Loucy (cell line): ENCODE results near the gene CDH5.

ENCODE experiments used
- H2AFZ ChIP-seq: fragments of 200-600 bp; sonication (generic); 2 replicates; pipeline ENCODE4 v1.6.0; 2016; ENCODE audit warnings: antibody characterized with exemption, mild to moderate bottlenecking, low read length, moderate library complexity
- H3F3A ChIP-seq: fragments of 200-600 bp; 2 replicates; pipeline ENCODE4 v1.6.0; 2016; ENCODE audit warnings: antibody characterized with exemption, low read depth, mild to moderate bottlenecking
- H3K27me3 ChIP-seq: fragments of 200-600 bp; sonication (generic); 2 replicates; pipeline ENCODE4 v1.6.1; 2014; ENCODE audit warnings: low read length, mild to moderate bottlenecking; ENCODE audit not compliant: insufficient read depth, poor library complexity, severe bottlenecking
- H3K36me3 ChIP-seq: fragments of 200-600 bp; sonication (generic); 2 replicates; pipeline ENCODE4 v1.6.1; 2016; ENCODE audit warnings: low read length; ENCODE audit not compliant: insufficient read depth
- H3K4me1 ChIP-seq: fragments of 200-600 bp; sonication (generic); 2 replicates; pipeline ENCODE4 v1.5.1; 2014; ENCODE audit warnings: low read length, mild to moderate bottlenecking; ENCODE audit not compliant: insufficient read depth, poor library complexity, severe bottlenecking
- H3K4me2 ChIP-seq: fragments of 200-600 bp; sonication (generic); 2 replicates; pipeline ENCODE4 v1.6.0; 2014; ENCODE audit warnings: antibody characterized with exemption, low read length, low read depth, mild to moderate bottlenecking; ENCODE audit not compliant: poor library complexity, severe bottlenecking
- H3K4me3 ChIP-seq: fragments of 200-600 bp; sonication (generic); 2 replicates; pipeline ENCODE4 v1.5.1; 2014; ENCODE audit warnings: low read length, mild to moderate bottlenecking, mixed read lengths; ENCODE audit not compliant: poor library complexity, severe bottlenecking
- H3K79me2 ChIP-seq: fragments of 200-600 bp; sonication (generic); 2 replicates; pipeline ENCODE4 v1.6.1; 2014; ENCODE audit warnings: low read length; ENCODE audit not compliant: insufficient read depth
- H3K9ac ChIP-seq: fragments of 200-600 bp; sonication (generic); 2 replicates; pipeline ENCODE4 v1.6.0; 2014; ENCODE audit warnings: mild to moderate bottlenecking, low read depth, low read length, moderate library complexity; ENCODE audit not compliant: poor library complexity, severe bottlenecking
- H3K9me2 ChIP-seq: fragments of 200-600 bp; sonication (generic); replicated peaks from 2 replicates; pipeline ENCODE4 v1.6.1; 2016; ENCODE audit warnings: low read depth, low read length, mixed read lengths
- H3K9me3 ChIP-seq: fragments of 200-600 bp; sonication (generic); 2 replicates; pipeline ENCODE4 v1.6.1; 2014; ENCODE audit warnings: mild to moderate bottlenecking, antibody characterized with exemption, low read length, low read depth; ENCODE audit not compliant: insufficient read depth
- H4K20me1 ChIP-seq: fragments of 200-600 bp; sonication (generic); 2 replicates; pipeline ENCODE4 v1.6.0; 2014; ENCODE audit warnings: antibody characterized with exemption, low read length, mild to moderate bottlenecking; ENCODE audit not compliant: insufficient read depth, poor library complexity, severe bottlenecking
- CTCF ChIP-seq: fragments of 200-600 bp; sonication (generic); conservative IDR thresholded peaks from 2 replicates; pipeline ENCODE4 v1.5.1; 2014; ENCODE audit warnings: mild to moderate bottlenecking, antibody characterized with exemption, low read length
- EZH2phosphoT487 ChIP-seq: fragments of 200-600 bp; IDR thresholded peaks from 2 replicates; pipeline ENCODE4 v1.6.1; 2018; ENCODE audit warnings: antibody characterized with exemption, mild to moderate bottlenecking, moderate library complexity, borderline replicate concordance

Gene CDH5

GRCh38 chr16:66402591-66403230, 36.2 kb downstream of the CDH5 start:
- Histone ChIP-seq H3K4me3 (no peak overlapping the region), H3K4me2 (no peak overlapping the region), H3K79me2 (no peaks in the 10 kb centered on the region), H2AFZ (no peak overlapping the region), H3K27me3 (no peaks in the 10 kb centered on the region), H3K9me3 (no peaks in the 10 kb centered on the region), H4K20me1 (no peaks in the 10 kb centered on the region), H3K36me3 (no peaks in the 10 kb centered on the region), H3F3A (no peaks in the 10 kb centered on the region), H3K4me1 (no peaks in the 10 kb centered on the region), H3K9me2 (no peaks in the 10 kb centered on the region), H3K9ac (no peak overlapping the region)
- TF ChIP-seq EZH2phosphoT487 (no peak), CTCF (no peak)

- no peak overlapping the region for H2AFZ ChIP-seq
- no peaks in the 10 kb centered on the region for H3K9me2 ChIP-seq
- H3K27me3 ChIP-seq, result no peaks in the 10 kb centered on the region
- TF ChIP-seq EZH2phosphoT487 (no peak), CTCF (no peak)
- H3K9ac ChIP-seq, result no peak overlapping the region
- H3K4me1 ChIP-seq, result peaks cover 9% of the 10 kb centered on the region
- H4K20me1 ChIP-seq, result no peaks in the 10 kb centered on the region
- no peaks in the 10 kb centered on the region for H3K36me3 ChIP-seq
- H3K4me2 ChIP-seq, result no peak overlapping the region
- H3K79me2 ChIP-seq, result no peaks in the 10 kb centered on the region
- no peak overlapping the region for H3K4me3 ChIP-seq
- no peaks in the 10 kb centered on the region for H3K9me3 ChIP-seq
- H3F3A ChIP-seq, result no peaks in the 10 kb centered on the region
Measured at GRCh38 chr16:66403531-66404145, 37.1 kb downstream of the CDH5 start.

GRCh38 chr16:66405057-66405783, 38.7 kb downstream of the CDH5 start:
- TF ChIP-seq EZH2phosphoT487 (no peak), CTCF (no peak)
- no peak overlapping the region for H2AFZ ChIP-seq
- no peak overlapping the region for H3K4me3 ChIP-seq
- peaks cover 5% of the 10 kb centered on the region for H3K27me3 ChIP-seq
- H3K4me2 ChIP-seq, result no peak overlapping the region
- no peaks in the 10 kb centered on the region for H3K79me2 ChIP-seq
- no peaks in the 10 kb centered on the region for H3K9me2 ChIP-seq
- H3K4me1 ChIP-seq, result peaks cover 10% of the 10 kb centered on the region
- H4K20me1 ChIP-seq, result no peaks in the 10 kb centered on the region
- H3K9ac ChIP-seq, result no peak overlapping the region
- no peaks in the 10 kb centered on the region for H3F3A ChIP-seq
- H3K9me3 ChIP-seq, result no peaks in the 10 kb centered on the region
- H3K36me3 ChIP-seq, result no peaks in the 10 kb centered on the region
